ENCODE results near the gene RAB27A. TPM values are rescaled to one million over a fixed set of nuclear protein-coding genes. Genes with fewer than 3 reads are reported as not detected.
A peak's percentile ranks its signal among the peaks of the same experiment; 100 is the strongest.

RAB27A gene
- total and polyA plus RNA-seq, 9 of the 15 experiments (the other 6 are each of a cell fraction or from before 2014, with no cell fraction given) = 31.5 to 171 (median 80.4) TPM

GRCh38 chr15:55289746-55290527, at the start of gene RAB27A (continued):
- TF ChIP-seq TAF7 (tag; IDR thresholded peaks at IDR 0.05) = no peak
- TF ChIP-seq TSHZ1 (CRISPR knock-in tag; IDR thresholded peaks at IDR 0.05) = no peak
- TF ChIP-seq HDAC1 (IDR thresholded peaks at IDR 0.05) = peak in 1 of 2 experiments; percentile 60; a peak in 1 of 4 replicates
- TF ChIP-seq ZEB2 (IDR thresholded peaks at IDR 0.05) = no peak; the same call in 1 of the 2 replicates
- no peak for TF ChIP-seq BMI1 (IDR thresholded peaks at IDR 0.05; ENCODE audit: low read length)
- TF ChIP-seq NR2C1 (IDR thresholded peaks at IDR 0.05) = no peak
- TF ChIP-seq NR2C1 (tag; IDR thresholded peaks at IDR 0.05) = no peak
- TF ChIP-seq MYNN (IDR thresholded peaks at IDR 0.05) = no peak
- TF ChIP-seq MYNN (CRISPR knock-in tag; IDR thresholded peaks at IDR 0.05) = no peak
- TF ChIP-seq ZNF408 (CRISPR knock-in tag; IDR thresholded peaks at IDR 0.05; ENCODE audit: low read depth) = no peak
- no peak for TF ChIP-seq COPS2 (conservative IDR thresholded peaks at IDR 0.05)
- TF ChIP-seq ZNF436 (CRISPR knock-in tag; IDR thresholded peaks at IDR 0.05) = no peak
- no peak for TF ChIP-seq MCM7 (IDR thresholded peaks at IDR 0.05)
- no peak for TF ChIP-seq CAMTA2 (CRISPR knock-in tag; conservative IDR thresholded peaks at IDR 0.05)
- TF ChIP-seq ZBTB34 (CRISPR knock-in tag; IDR thresholded peaks at IDR 0.05) = no peak
- peak in 1 of 2 experiments; percentile 25; a peak in 1 of 4 replicates for TF ChIP-seq ETV6 (IDR thresholded peaks at IDR 0.05; ENCODE audit: borderline replicate concordance in 1 of 2, low read depth in 2 of 2, low read length in 1 of 2)
- TF ChIP-seq ETV6 (CRISPR knock-in tag; IDR thresholded peaks at IDR 0.05; ENCODE audit: borderline replicate concordance) = no peak
- TF ChIP-seq GMEB1 (CRISPR knock-in tag; IDR thresholded peaks at IDR 0.05) = no peak
- no peak for TF ChIP-seq SMARCB1 (IDR thresholded peaks at IDR 0.05; ENCODE audit: insufficient read length, low read depth)
- TF ChIP-seq PHTF2 (CRISPR knock-in tag; IDR thresholded peaks at IDR 0.05) = no peak
- TF ChIP-seq ZBTB33 (CRISPR knock-in tag; IDR thresholded peaks at IDR 0.05) = no peak
